Measurements from ENCODE around the gene PALMD.
A peak's percentile ranks its signal among the peaks of the same experiment; 100 is the strongest.

The PALMD gene

GRCh38 chr1:99704356-99704816 lies 58.5 kb downstream of the PALMD start:
- no peak for DNase-seq

- DNase-seq: no peak
Measured at GRCh38 chr1:99705385-99705784, 59.5 kb downstream of the PALMD start.

GRCh38 chr1:99707535-99708142 lies 61.7 kb downstream of the PALMD start:
- DNase-seq: peak; percentile 35 to 62

GRCh38 chr1:99710994-99711393 lies 65.1 kb downstream of the PALMD start:
- DNase-seq: no peak

GRCh38 chr1:99713006-99713405 lies 67.1 kb downstream of the PALMD start:
- DNase-seq: no peak

- no peak for DNase-seq
Measured at GRCh38 chr1:99717005-99717404, 71.1 kb downstream of the PALMD start.

- DNase-seq: no peak
Measured at GRCh38 chr1:99723251-99723650, 77.3 kb downstream of the PALMD start.

- DNase-seq: no peak
Measured at GRCh38 chr1:99725996-99726395, 80.1 kb downstream of the PALMD start.

GRCh38 chr1:99726407-99726806 lies 80.5 kb downstream of the PALMD start:
- DNase-seq: no peak

GRCh38 chr1:99726818-99727217 lies 80.9 kb downstream of the PALMD start:
- DNase-seq: no peak

GRCh38 chr1:99727575-99728185 lies 81.8 kb downstream of the PALMD start:
- no peak for DNase-seq

GRCh38 chr1:99728494-99729235 lies 82.8 kb downstream of the PALMD start:
- DNase-seq: no peak

- DNase-seq: no peak
Measured at GRCh38 chr1:99731384-99731783, 85.5 kb downstream of the PALMD start.

- DNase-seq: no peak
Measured at GRCh38 chr1:99735852-99736251, 89.9 kb downstream of the PALMD start.

GRCh38 chr1:99737016-99737415 lies 91.1 kb downstream of the PALMD start:
- DNase-seq: no peak

GRCh38 chr1:99738858-99739465 lies 93.0 kb downstream of the PALMD start:
- DNase-seq: no peak

GRCh38 chr1:99740141-99740540 lies 94.2 kb downstream of the PALMD start:
- DNase-seq: no peak

All from CD4-positive, alpha-beta T cell treated with Interferon alpha-2 for 1 hour (primary cell).